ENCODE measurements around the gene GALNT7. TPM values are rescaled to one million over a fixed set of nuclear protein-coding genes. Genes with fewer than 3 reads are reported as not detected.

Gene GALNT7
- polyA plus RNA-seq, 3 donors: 12.3 to 29.0 (median 19.7) TPM

DNA sequence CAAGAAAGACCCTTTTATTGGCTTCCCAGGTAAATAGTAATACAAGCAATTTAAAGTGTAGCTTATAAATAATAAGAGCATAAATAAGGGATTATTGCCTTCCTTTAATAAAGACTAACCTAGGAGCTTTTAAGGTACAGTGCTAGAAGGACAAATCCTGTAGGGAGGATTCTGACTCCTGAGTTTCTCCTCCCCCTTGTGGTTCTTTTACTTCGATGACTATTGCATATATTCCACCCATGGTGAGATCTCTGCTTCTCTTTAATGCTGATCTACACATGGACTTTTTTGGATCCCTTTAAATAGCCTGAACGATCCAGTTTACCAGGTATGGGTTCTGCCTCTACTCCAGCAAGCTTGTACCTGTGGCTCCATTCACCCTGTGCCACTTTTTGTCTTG lies 2.5 kb downstream of the GALNT7 start:
- peak overlapping the region in 1 of 3 experiments; percentile 92 for H3K4me3 ChIP-seq (replicated peaks in 1 of 3; ENCODE audit: low read depth in 2 of 3, low read length in 3 of 3)
- H4K20me1 ChIP-seq (ENCODE audit: insufficient read depth, low read length): peaks cover 56% of the 10 kb centered on the region
- intact Hi-C loops (cut with micrococcal nuclease): loop anchor here in 1 of 2 donors (10.0 kb wide), 1 partner anchor 244 kb away; no protein-coding TSS in a partner anchor
- H3K9me3 ChIP-seq (replicated peaks in 1 of 2; ENCODE audit: control insufficient read depth in 1 of 2, insufficient read depth in 1 of 2, low read length in 2 of 2): no peaks in the 10 kb centered on the region
- DNase-seq: peak in 2 of 3 donors; percentile 17 to 42
- H2AFZ ChIP-seq (ENCODE audit: insufficient read depth, low read depth, low read length, poor library complexity, severe bottlenecking): no peak overlapping the region
- Mint-ChIP-seq H3K4me1 (peaks cover 70% of the 10 kb centered on the region), H3K27ac (peak overlapping the region in 1 of 7 donors; percentile 82), H3K36me3 (peaks cover 5 to 6% of the 10 kb centered on the region in 2 donors), H3K27me3 (ENCODE audit: low read depth in 3 of 3) (peaks cover 0 to 3% (median under 1%) of the 10 kb centered on the region in 3 donors), H3K9me3 (peaks cover 0 to 3% (median 0%) of the 10 kb centered on the region in 7 donors), H3K4me3 (peak overlapping the region in 1 of 2 donors; percentile 15)
- TF ChIP-seq, protein P1, sequence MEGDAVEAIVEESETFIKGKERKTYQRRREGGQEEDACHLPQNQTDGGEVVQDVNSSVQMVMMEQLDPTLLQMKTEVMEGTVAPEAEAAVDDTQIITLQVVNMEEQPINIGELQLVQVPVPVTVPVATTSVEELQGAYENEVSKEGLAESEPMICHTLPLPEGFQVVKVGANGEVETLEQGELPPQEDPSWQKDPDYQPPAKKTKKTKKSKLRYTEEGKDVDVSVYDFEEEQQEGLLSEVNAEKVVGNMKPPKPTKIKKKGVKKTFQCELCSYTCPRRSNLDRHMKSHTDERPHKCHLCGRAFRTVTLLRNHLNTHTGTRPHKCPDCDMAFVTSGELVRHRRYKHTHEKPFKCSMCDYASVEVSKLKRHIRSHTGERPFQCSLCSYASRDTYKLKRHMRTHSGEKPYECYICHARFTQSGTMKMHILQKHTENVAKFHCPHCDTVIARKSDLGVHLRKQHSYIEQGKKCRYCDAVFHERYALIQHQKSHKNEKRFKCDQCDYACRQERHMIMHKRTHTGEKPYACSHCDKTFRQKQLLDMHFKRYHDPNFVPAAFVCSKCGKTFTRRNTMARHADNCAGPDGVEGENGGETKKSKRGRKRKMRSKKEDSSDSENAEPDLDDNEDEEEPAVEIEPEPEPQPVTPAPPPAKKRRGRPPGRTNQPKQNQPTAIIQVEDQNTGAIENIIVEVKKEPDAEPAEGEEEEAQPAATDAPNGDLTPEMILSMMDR (IDR thresholded peaks at IDR 0.05): peak; percentile 47
- H3K27ac ChIP-seq (ENCODE audit: low read depth in 1 of 2, low read length in 2 of 2): no peak overlapping the region
- H3K36me3 ChIP-seq (replicated peaks in 1 of 2; ENCODE audit: control insufficient read depth in 1 of 2, insufficient read depth in 2 of 2, low read length in 2 of 2): peaks cover 0 to under 1% of the 10 kb centered on the region in 2 donors
- H3K27me3 ChIP-seq (ENCODE audit: control insufficient read depth in 2 of 2, insufficient read depth in 2 of 2, low read length in 2 of 2): no peaks in the 10 kb centered on the region
- no peak overlapping the region for H3K9ac ChIP-seq (ENCODE audit: insufficient read depth, low read length, poor library complexity, severe bottlenecking)
- peaks cover 60 to 74% of the 10 kb centered on the region in 2 donors for H3K4me1 ChIP-seq (ENCODE audit: control insufficient read depth in 1 of 2, insufficient read depth in 2 of 2, low read length in 2 of 2)
- H3K4me2 ChIP-seq (replicated peaks; ENCODE audit: extremely low read depth, low read length, poor library complexity, severe bottlenecking): peak overlapping the region; percentile 86
- WGBS (ENCODE audit: insufficient coverage): 0% methylated on average over 1 of the region's 2 CpGs
- peaks cover 79% of the 10 kb centered on the region for H3K79me2 ChIP-seq (ENCODE audit: insufficient read depth, low read length)

- no peaks in the 10 kb centered on the region for H3K9me3 ChIP-seq (replicated peaks in 1 of 2; ENCODE audit: control insufficient read depth in 1 of 2, insufficient read depth in 1 of 2, low read length in 2 of 2)
Measured at GRCh38 chr4:173171987-173172386, 3.4 kb downstream of the GALNT7 start.

More at GRCh38 chr4:173171987-173172386, 3.4 kb downstream of the GALNT7 start:
- Mint-ChIP-seq H3K9me3 (peaks cover 0 to 3% (median 0%) of the 10 kb centered on the region in 7 donors), H3K27ac (peak overlapping the region in 5 of 7 donors; percentile 66 to 90 (median 82)), H3K4me3 (peak overlapping the region; percentile 9 to 82), H3K36me3 (peaks cover 0 to 2% of the 10 kb centered on the region in 2 donors), H3K27me3 (ENCODE audit: low read depth in 3 of 3) (peaks cover 0 to 3% (median 1%) of the 10 kb centered on the region in 3 donors), H3K4me1 (peaks cover 75% of the 10 kb centered on the region)
- peaks cover 88% of the 10 kb centered on the region for H3K79me2 ChIP-seq (ENCODE audit: insufficient read depth, low read length)
- H3K4me3 ChIP-seq (replicated peaks in 1 of 3; ENCODE audit: low read depth in 2 of 3, low read length in 3 of 3): peak overlapping the region in 1 of 3 experiments; percentile 35
- H3K4me2 ChIP-seq (replicated peaks; ENCODE audit: extremely low read depth, low read length, poor library complexity, severe bottlenecking): peak overlapping the region; percentile 86
- TF ChIP-seq, protein P1 (IDR thresholded peaks at IDR 0.05): no peak
- H3K27me3 ChIP-seq (ENCODE audit: control insufficient read depth in 2 of 2, insufficient read depth in 2 of 2, low read length in 2 of 2): no peaks in the 10 kb centered on the region
- H3K9ac ChIP-seq (ENCODE audit: insufficient read depth, low read length, poor library complexity, severe bottlenecking): no peak overlapping the region
- WGBS (ENCODE audit: insufficient coverage): 3% methylated on average over 4 of the region's 8 CpGs
- H3K4me1 ChIP-seq (ENCODE audit: control insufficient read depth in 1 of 2, insufficient read depth in 2 of 2, low read length in 2 of 2): peaks cover 65 to 74% of the 10 kb centered on the region in 2 donors
- intact Hi-C loops (cut with micrococcal nuclease): loop anchor here in 1 of 2 donors (10.0 kb wide), 1 partner anchor 243 kb away; no protein-coding TSS in a partner anchor
- peak overlapping the region in 1 of 2 donors; percentile 40 for H3K27ac ChIP-seq (ENCODE audit: low read depth in 1 of 2, low read length in 2 of 2)
- H3K36me3 ChIP-seq (replicated peaks in 1 of 2; ENCODE audit: control insufficient read depth in 1 of 2, insufficient read depth in 2 of 2, low read length in 2 of 2): no peaks in the 10 kb centered on the region
- peaks cover 65% of the 10 kb centered on the region for H4K20me1 ChIP-seq (ENCODE audit: insufficient read depth, low read length)
- peak in 2 of 3 donors; percentile 43 to 48 for DNase-seq
- H2AFZ ChIP-seq (ENCODE audit: insufficient read depth, low read depth, low read length, poor library complexity, severe bottlenecking): peak overlapping the region; percentile 33
